GM12878 (cell line): ENCODE measurements around the gene PNPLA4.

Experiments
- ATF7 ChIP-seq: fragments of 450-650 bp; IDR thresholded peaks from 2 replicates; pipeline ENCODE4 v1.6.1; 2016; ENCODE audit warnings: low read depth, mild to moderate bottlenecking
- BACH1 ChIP-seq: fragments of 450-650 bp; IDR thresholded peaks from 2 replicates; pipeline ENCODE4 v1.6.1; 2017; ENCODE audit warnings: mild to moderate bottlenecking, borderline replicate concordance
- CREB1 ChIP-seq: IDR thresholded peaks from 2 replicates; pipeline ENCODE4 v1.6.1; 2012; ENCODE audit warnings: low read depth, mild to moderate bottlenecking, inconsistent platforms
- MXI1 ChIP-seq: fragments of 150-350 bp; IDR thresholded peaks from 2 replicates; pipeline ENCODE4 v1.6.1; 2011; ENCODE audit warnings: low read depth, mild to moderate bottlenecking, inconsistent platforms, low read length, improper control_type of control experiment
- NFXL1 ChIP-seq: fragments of 450-650 bp; IDR thresholded peaks from 2 replicates; pipeline ENCODE4 v1.6.1; 2017; ENCODE audit warnings: antibody characterized with exemption, mild to moderate bottlenecking, borderline replicate concordance
- POLR2A ChIP-seq: IDR thresholded peaks from 2 replicates; pipeline ENCODE4 v1.6.1; 2011; ENCODE audit warnings: low read depth, mild to moderate bottlenecking, low read length
- POLR2AphosphoS5 ChIP-seq: IDR thresholded peaks from 2 replicates; pipeline ENCODE4 v1.6.1; 2011; ENCODE audit warnings: mild to moderate bottlenecking, low read length, inconsistent platforms
- SPI1 ChIP-seq: IDR thresholded peaks from 2 replicates; pipeline ENCODE4 v1.6.1; 2011; ENCODE audit warnings: low read depth, mild to moderate bottlenecking, low read length, moderate library complexity, borderline replicate concordance; ENCODE audit not compliant: insufficient read depth
- TBL1XR1 ChIP-seq: IDR thresholded peaks from 2 replicates; pipeline ENCODE4 v1.6.1; 2012; ENCODE audit warnings: low read depth, low read length, improper control_type of control experiment
- TF ChIP-seq, protein P1 (sequence below), 3 experiments: IDR thresholded peaks in 2 of 3; conservative IDR thresholded peaks in 1 of 3; 2 replicates each; pipeline ENCODE4 v1.5.1; 2011; ENCODE audit warnings: low read depth in 3 of 3, low read length in 3 of 3, mild to moderate bottlenecking in 3 of 3, control low read depth in 2 of 3, moderate library complexity in 2 of 3, inconsistent platforms in 1 of 3, mixed read lengths in 1 of 3; ENCODE audit not compliant: control insufficient read depth in 2 of 3, insufficient read depth in 1 of 3; ENCODE audit errors: extremely low read depth in 1 of 3

DNA sequence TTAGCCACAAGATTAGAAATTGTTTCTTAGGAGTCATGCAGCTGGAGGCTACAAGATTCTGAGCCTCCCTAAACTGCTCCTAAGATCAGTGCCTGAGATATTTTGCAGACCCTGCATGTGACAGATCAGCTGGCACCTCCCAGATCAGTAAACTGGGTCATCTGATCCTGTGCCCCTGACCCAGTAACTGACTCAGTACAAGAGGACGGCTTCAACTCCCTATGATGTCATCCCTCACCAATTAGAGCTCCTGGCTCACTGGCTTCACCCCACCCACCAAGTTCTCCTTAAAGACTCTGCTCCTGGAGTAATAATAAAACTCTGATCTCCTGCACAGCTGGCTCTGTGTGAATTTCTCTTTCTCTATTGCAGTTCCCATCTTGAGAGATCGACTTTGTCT is 45.4 kb upstream of the PNPLA4 start:
- TF ChIP-seq SPI1 (no peak), CREB1 (no peak), TBL1XR1 (no peak), POLR2AphosphoS5 (no peak), ATF7 (no peak), POLR2A (no peak), MXI1 (no peak), NFXL1 (no peak), BACH1 (no peak)
- TF ChIP-seq, protein P1, sequence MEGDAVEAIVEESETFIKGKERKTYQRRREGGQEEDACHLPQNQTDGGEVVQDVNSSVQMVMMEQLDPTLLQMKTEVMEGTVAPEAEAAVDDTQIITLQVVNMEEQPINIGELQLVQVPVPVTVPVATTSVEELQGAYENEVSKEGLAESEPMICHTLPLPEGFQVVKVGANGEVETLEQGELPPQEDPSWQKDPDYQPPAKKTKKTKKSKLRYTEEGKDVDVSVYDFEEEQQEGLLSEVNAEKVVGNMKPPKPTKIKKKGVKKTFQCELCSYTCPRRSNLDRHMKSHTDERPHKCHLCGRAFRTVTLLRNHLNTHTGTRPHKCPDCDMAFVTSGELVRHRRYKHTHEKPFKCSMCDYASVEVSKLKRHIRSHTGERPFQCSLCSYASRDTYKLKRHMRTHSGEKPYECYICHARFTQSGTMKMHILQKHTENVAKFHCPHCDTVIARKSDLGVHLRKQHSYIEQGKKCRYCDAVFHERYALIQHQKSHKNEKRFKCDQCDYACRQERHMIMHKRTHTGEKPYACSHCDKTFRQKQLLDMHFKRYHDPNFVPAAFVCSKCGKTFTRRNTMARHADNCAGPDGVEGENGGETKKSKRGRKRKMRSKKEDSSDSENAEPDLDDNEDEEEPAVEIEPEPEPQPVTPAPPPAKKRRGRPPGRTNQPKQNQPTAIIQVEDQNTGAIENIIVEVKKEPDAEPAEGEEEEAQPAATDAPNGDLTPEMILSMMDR (IDR thresholded peaks at IDR 0.05 in 2 of 3, conservative IDR thresholded peaks at IDR 0.05 in 1 of 3; ENCODE audit: control insufficient read depth in 2 of 3, extremely low read depth in 1 of 3, insufficient read depth in 1 of 3, low read depth in 3 of 3, low read length in 3 of 3) = no peak
